ENCODE results near the gene BRPF3.
"Not testable (repeated sequence)": the region's sequence is repeated elsewhere in the genome, so short reads cannot be mapped to it uniquely, and the experiment has no call there.

DNA sequence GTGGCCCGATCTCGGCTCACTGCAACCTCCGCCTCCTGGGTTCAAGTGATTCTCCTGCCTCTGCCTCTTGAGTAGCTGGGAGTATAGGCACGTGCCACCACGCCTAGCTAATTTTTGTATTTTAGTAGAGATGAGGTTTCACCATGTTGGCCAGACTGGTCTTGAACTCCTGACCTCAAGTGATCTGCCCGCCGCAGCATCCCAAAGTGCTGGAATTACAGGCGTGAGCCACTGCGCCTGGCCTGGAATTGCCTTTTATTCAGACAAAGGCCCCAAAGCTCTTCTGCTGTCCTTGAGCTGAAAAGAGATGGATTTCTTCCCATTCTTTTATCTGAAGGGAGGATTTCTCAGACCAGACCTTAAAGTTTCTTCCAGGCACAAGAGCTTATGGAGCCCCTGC lies 22.0 kb downstream of the BRPF3 start:
- TF ChIP-seq CTCF (IDR thresholded peaks at IDR 0.05; ENCODE audit: extremely low read depth in 1 of 2, insufficient read depth in 1 of 2, low read depth in 1 of 2, low read length in 2 of 2); POLR2A (IDR thresholded peaks at IDR 0.05; ENCODE audit: low read depth, low read length); MAX (IDR thresholded peaks at IDR 0.05; ENCODE audit: insufficient read depth, insufficient read length); GATA2 (IDR thresholded peaks at IDR 0.05; ENCODE audit: insufficient read depth, insufficient read length, low read depth, low read length); EZH2 (IDR thresholded peaks at IDR 0.05; ENCODE audit: borderline replicate concordance, low read depth, low read length, severe bottlenecking); POLR2AphosphoS5 (IDR thresholded peaks at IDR 0.05; ENCODE audit: insufficient read depth, low read depth, low read length); FOS (IDR thresholded peaks at IDR 0.05; ENCODE audit: borderline replicate concordance, insufficient read depth, low read length): not testable (repeated sequence)

Measured in endothelial cell of umbilical vein (primary cell).